B cell (primary cell): Measurements from ENCODE around the gene TIMM8B. TPM values are rescaled to one million over a fixed set of nuclear protein-coding genes. Genes with fewer than 3 reads are reported as not detected.

Experiments used
- ATAC-seq: fragments of 200-7000 bp; cut with Tn5 transposase; one replicate; pipeline ENCODE4 v1.10.0; 2021; ENCODE audit warnings: low read depth, mild to moderate bottlenecking, moderate number of reproducible peaks, moderate library complexity
- CTCF ChIA-PET: fragments of 350-600 bp; sonication (Branson Sonifier 250); formaldehyde crosslinking; loops from one replicate; lab custom pipeline; 2021; ENCODE audit warnings: antibody characterized with exemption, inconsistent platforms; lab: Charles Lee
- POLR2A ChIA-PET: fragments of 350-600 bp; sonication (Branson Sonifier 250); formaldehyde crosslinking; loops from one replicate; lab custom pipeline; 2021; ENCODE audit warnings: antibody characterized with exemption; lab: Charles Lee
- DNase-seq: peaks from one replicate; pipeline ENCODE4 v3.0.0; 2013
- H2AFZ ChIP-seq: 2 replicates; pipeline ENCODE4 v1.6.1; 2012; ENCODE audit warnings: mild to moderate bottlenecking, low read depth, low read length; ENCODE audit not compliant: insufficient read depth, poor library complexity, severe bottlenecking
- H3K27ac ChIP-seq, 2 donors: 1 replicate in 1 of 2; 2 replicates in 1 of 2; pipeline ENCODE4 v1.5.1; 2012 to 2013; ENCODE audit warnings: low read length in 2 of 2, mild to moderate bottlenecking in 2 of 2, moderate library complexity in 1 of 2
- H3K27me3 ChIP-seq, 4 experiments: fragments of 200-600 bp in 1 of 4; sonication (generic) in 1 of 4; replicated peaks in 1 of 4; 1 replicate in 2 of 4; 2 replicates in 2 of 4; pipeline versions ENCODE4 v1.6.1 to v1.7.0; 2013 to 2016; ENCODE audit warnings: low read length in 3 of 4, mild to moderate bottlenecking in 2 of 4, mixed read lengths in 1 of 4, moderate library complexity in 1 of 4; ENCODE audit not compliant: insufficient read depth in 4 of 4, control insufficient read depth in 3 of 4; ENCODE audit errors: control extremely low read depth in 1 of 4
- H3K36me3 ChIP-seq, 2 experiments: replicated peaks in 1 of 2; 1 replicate in 1 of 2; 2 replicates in 1 of 2; pipeline versions ENCODE4 v1.6.1 to v1.7.1; 2013; ENCODE audit warnings: low read length in 1 of 2; ENCODE audit not compliant: insufficient read depth in 2 of 2, control insufficient read depth in 1 of 2; ENCODE audit errors: control extremely low read depth in 1 of 2, extremely low read depth in 1 of 2
- H3K4me1 ChIP-seq, 2 donors: fragments of 200-600 bp in 1 of 2; sonication (generic) in 1 of 2; 1 replicate in 1 of 2; 2 replicates in 1 of 2; pipeline versions ENCODE4 v1.5.1 to v1.6.1; 2013 to 2017; ENCODE audit warnings: low read length in 2 of 2; ENCODE audit not compliant: control insufficient read depth in 2 of 2, insufficient read depth in 2 of 2
- H3K4me2 ChIP-seq: replicated peaks from 2 replicates; pipeline ENCODE3; 2012; ENCODE audit warnings: mild to moderate bottlenecking, low read depth, low read length; ENCODE audit not compliant: poor library complexity, severe bottlenecking
- H3K4me3 ChIP-seq, 5 experiments: fragments of 200-600 bp in 1 of 5; sonication (generic) in 1 of 5; 1 replicate in 3 of 5; 2 replicates in 2 of 5; pipeline versions ENCODE4 v1.5.1 to v1.7.0; 2011 to 2016; ENCODE audit warnings: low read length in 4 of 5, mild to moderate bottlenecking in 4 of 5, low read depth in 2 of 5, control low read depth in 1 of 5, moderate library complexity in 1 of 5; ENCODE audit not compliant: insufficient read depth in 1 of 5; ENCODE audit errors: control extremely low read depth in 1 of 5, extremely low read depth in 1 of 5
- H3K79me2 ChIP-seq: fragments of 200-600 bp; sonication (generic); one replicate; pipeline ENCODE4 v1.6.0; 2016; ENCODE audit warnings: low read length; ENCODE audit not compliant: control insufficient read depth, insufficient read depth
- H3K9ac ChIP-seq: fragments of 200-600 bp; sonication (generic); 2 replicates; pipeline ENCODE4 v1.6.1; 2017; ENCODE audit warnings: mild to moderate bottlenecking, low read length, moderate library complexity
- H3K9me3 ChIP-seq, 3 donors: one replicate each; pipeline versions ENCODE4 v1.6.1 to v1.7.1; 2013; ENCODE audit warnings: low read length in 2 of 3; ENCODE audit not compliant: control insufficient read depth in 2 of 3, insufficient read depth in 1 of 3; ENCODE audit errors: control extremely low read depth in 1 of 3
- H4K20me1 ChIP-seq: 2 replicates; pipeline ENCODE4 v1.6.0; 2012; ENCODE audit warnings: mild to moderate bottlenecking, low read length; ENCODE audit not compliant: insufficient read depth, control insufficient read depth, poor library complexity, severe bottlenecking
- H3K27ac Mint-ChIP-seq: one replicate; pipeline ENCODE4 v1.8.0; 2021; ENCODE audit warnings: mixed read lengths
- H3K27me3 Mint-ChIP-seq: one replicate; pipeline ENCODE4 v1.8.0; 2021; ENCODE audit warnings: mixed read lengths
- H3K4me1 Mint-ChIP-seq: one replicate; pipeline ENCODE4 v1.8.0; 2021; ENCODE audit warnings: mixed read lengths
- H3K4me3 Mint-ChIP-seq: one replicate; pipeline ENCODE4 v1.8.0; 2021; ENCODE audit warnings: mixed read lengths
- H3K9me3 Mint-ChIP-seq: one replicate; pipeline ENCODE4 v1.8.0; 2022; ENCODE audit warnings: mixed read lengths; ENCODE audit not compliant: insufficient read depth
- EZH2 ChIP-seq: IDR thresholded peaks from 2 replicates; pipeline ENCODE4 v1.6.1; 2012; ENCODE audit warnings: borderline replicate concordance, low read depth, mild to moderate bottlenecking, moderate library complexity, low read length; ENCODE audit not compliant: insufficient read depth, poor library complexity, severe bottlenecking
- WGBS: methylation state at CpG from one replicate; pipeline ENCODE4 v1.1.5; 2013; ENCODE audit warnings: missing lambda C conversion rate; ENCODE audit not compliant: insufficient coverage; 5-methylcytosine and 5-hydroxymethylcytosine counted together
- intact Hi-C: fragments of 100-400 bp; cut with micrococcal nuclease; formaldehyde crosslinking; loops from one replicate; pipeline ENCODE4 v1.10.0; 2022
- polyA plus RNA-seq: library from polyadenylated mRNA; depleted of rRNA; stranded (reverse); fragments of >200 nt; gene quantifications from 2 replicates; pipeline ENCODE4 v1.2.3, GENCODE V29; 2012
- total RNA-seq, 2 donors: library from RNA; stranded (reverse); fragments of 120-200 nt in 1 of 2; gene quantifications; 1 replicate in 1 of 2; 2 replicates in 1 of 2; pipeline versions ENCODE4 v1.2.3 to v1.2.4, GENCODE V29; 2013 to 2022
- TF ChIP-seq, protein P1 (sequence below): fragments of 200-600 bp; IDR thresholded peaks from one replicate; pipeline ENCODE4 v1.8.0; 2022; ENCODE audit warnings: antibody characterized with exemption, mild to moderate bottlenecking

Gene TIMM8B
- total and polyA plus RNA-seq, 2 donors (not counting 1 experiment from before 2014, with no cell fraction given), result 12.0 to 25.5 TPM

DNA sequence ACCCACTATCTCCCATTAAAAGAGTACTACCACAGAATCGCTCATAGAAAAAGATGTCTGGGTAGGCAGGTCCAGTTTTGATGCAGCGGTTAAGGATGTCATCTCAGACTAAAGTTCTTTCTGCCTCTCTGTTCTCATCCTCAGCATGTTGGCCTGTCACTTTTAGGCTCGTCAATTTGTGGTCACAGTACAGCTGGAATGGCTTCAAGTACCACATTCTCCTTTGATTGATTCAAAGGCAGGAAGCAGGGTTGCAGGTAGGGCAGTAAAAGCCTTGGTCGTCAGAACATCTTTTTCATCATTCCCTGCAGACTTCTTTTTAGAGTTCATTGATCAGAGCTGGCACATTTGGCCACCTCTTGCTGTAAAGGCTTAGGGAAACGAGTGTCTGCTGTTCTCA, 28.8 kb upstream of the TIMM8B start:
- ChIA-PET POLR2A (no interaction called here), CTCF (interaction anchor here (1.6 to 4.6 kb wide), 2 partner anchors 12 to 166 kb away, joined by 4 to 55 read pairs; no protein-coding TSS in a partner anchor)
- Mint-ChIP-seq H3K4me1 (peaks cover 4% of the 10 kb centered on the region), H3K9me3 (no peaks in the 10 kb centered on the region), H3K27ac (no peak overlapping the region), H3K27me3 (no peaks in the 10 kb centered on the region), H3K4me3 (no peak overlapping the region)
- WGBS, result 63% methylated on average over 3 of the region's 5 CpGs
- peaks cover 0 to 3% of the 10 kb centered on the region in 2 donors for H3K4me1 ChIP-seq
- no peak for TF ChIP-seq EZH2
- TF ChIP-seq, protein P1, sequence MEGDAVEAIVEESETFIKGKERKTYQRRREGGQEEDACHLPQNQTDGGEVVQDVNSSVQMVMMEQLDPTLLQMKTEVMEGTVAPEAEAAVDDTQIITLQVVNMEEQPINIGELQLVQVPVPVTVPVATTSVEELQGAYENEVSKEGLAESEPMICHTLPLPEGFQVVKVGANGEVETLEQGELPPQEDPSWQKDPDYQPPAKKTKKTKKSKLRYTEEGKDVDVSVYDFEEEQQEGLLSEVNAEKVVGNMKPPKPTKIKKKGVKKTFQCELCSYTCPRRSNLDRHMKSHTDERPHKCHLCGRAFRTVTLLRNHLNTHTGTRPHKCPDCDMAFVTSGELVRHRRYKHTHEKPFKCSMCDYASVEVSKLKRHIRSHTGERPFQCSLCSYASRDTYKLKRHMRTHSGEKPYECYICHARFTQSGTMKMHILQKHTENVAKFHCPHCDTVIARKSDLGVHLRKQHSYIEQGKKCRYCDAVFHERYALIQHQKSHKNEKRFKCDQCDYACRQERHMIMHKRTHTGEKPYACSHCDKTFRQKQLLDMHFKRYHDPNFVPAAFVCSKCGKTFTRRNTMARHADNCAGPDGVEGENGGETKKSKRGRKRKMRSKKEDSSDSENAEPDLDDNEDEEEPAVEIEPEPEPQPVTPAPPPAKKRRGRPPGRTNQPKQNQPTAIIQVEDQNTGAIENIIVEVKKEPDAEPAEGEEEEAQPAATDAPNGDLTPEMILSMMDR, result no peak
- no peaks in the 10 kb centered on the region for H3K36me3 ChIP-seq
- no peak overlapping the region for H2AFZ ChIP-seq
- no peaks in the 10 kb centered on the region for H3K79me2 ChIP-seq
- H3K9me3 ChIP-seq, result no peaks in the 10 kb centered on the region
- intact Hi-C loops, result no loop called here
- ATAC-seq (no peak), DNase-seq (no peak)
- H4K20me1 ChIP-seq, result no peaks in the 10 kb centered on the region
- H3K4me2 ChIP-seq, result no peak overlapping the region
- no peak overlapping the region for H3K27ac ChIP-seq
- H3K4me3 ChIP-seq, result no peak overlapping the region
- H3K9ac ChIP-seq, result no peak overlapping the region
- H3K27me3 ChIP-seq, result no peaks in the 10 kb centered on the region

DNA sequence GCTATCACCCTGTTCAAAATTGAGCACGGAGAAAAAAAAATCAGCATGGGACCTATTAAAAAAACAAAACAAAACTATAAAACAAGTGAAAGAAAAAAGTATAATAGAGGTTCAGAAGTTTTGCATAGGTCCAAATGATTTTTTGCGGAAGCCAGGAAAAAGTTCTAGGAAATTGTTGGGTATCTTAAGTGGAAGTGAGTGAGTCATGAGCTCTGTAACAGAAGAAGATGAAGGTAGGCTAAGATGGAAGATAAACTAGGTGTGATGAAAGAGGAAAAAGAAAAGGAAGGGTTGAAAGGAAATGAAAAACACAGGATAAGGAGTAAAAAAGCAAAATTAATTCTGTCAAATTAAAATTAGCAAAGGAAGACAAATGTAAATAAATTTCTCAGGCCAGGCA, 27.9 kb upstream of the TIMM8B start:
- TF ChIP-seq, protein P1, result no peak
- TF ChIP-seq EZH2, result no peak
- Mint-ChIP-seq H3K27me3 (no peaks in the 10 kb centered on the region), H3K9me3 (no peaks in the 10 kb centered on the region), H3K27ac (no peak overlapping the region), H3K4me3 (no peak overlapping the region), H3K4me1 (no peaks in the 10 kb centered on the region)
- DNase-seq, result no peak
- Histone ChIP-seq H3K4me2 (no peak overlapping the region), H4K20me1 (no peaks in the 10 kb centered on the region), H3K36me3 (no peaks in the 10 kb centered on the region), H3K27me3 (no peaks in the 10 kb centered on the region), H3K79me2 (no peaks in the 10 kb centered on the region), H3K4me1 (no peaks in the 10 kb centered on the region), H3K27ac (no peak overlapping the region), H3K9me3 (no peaks in the 10 kb centered on the region), H2AFZ (no peak overlapping the region), H3K4me3 (no peak overlapping the region), H3K9ac (no peak overlapping the region)
- ChIA-PET CTCF (interaction anchor here (1.0 to 4.6 kb wide), 17 partner anchors 10 to 188 kb away, joined by 3 to 55 read pairs (median 4); no protein-coding TSS in a partner anchor), POLR2A (no interaction called here)
- intact Hi-C loops, result loop anchor here (5.0 kb wide), 1 partner anchor 103 kb away; no protein-coding TSS in a partner anchor
- 100% methylated on average over 1 of the region's 2 CpGs for WGBS
- no peak for ATAC-seq
